Heart left ventricle (tissue), 16 donors: ENCODE measurements around the gene TTC12. TPM values are rescaled to one million over a fixed set of nuclear protein-coding genes. Genes with fewer than 3 reads are reported as not detected.

ENCODE experiments used
- ATAC-seq, 4 donors: fragments of 200-7000 bp; cut with Tn5 transposase; one replicate each; pipeline ENCODE4 v1.9.1; 2020 to 2022; ENCODE audit warnings: moderate library complexity in 4 of 4, mild to moderate bottlenecking in 3 of 4, moderate number of reproducible peaks in 1 of 4
- DNase-seq, 5 donors: peaks; one replicate each; pipeline ENCODE4 v3.0.0-alpha.2; 2020
- H3K27ac ChIP-seq, 12 donors: fragments of 200-600 bp; sonication (generic) in 4 of 12; one replicate each; pipeline versions ENCODE4 v1.5.0 to v1.8.0; 2016 to 2022; ENCODE audit warnings: mild to moderate bottlenecking in 2 of 12
- H3K27me3 ChIP-seq, 9 donors: fragments of 200-600 bp; sonication (generic) in 2 of 9; one replicate each; pipeline versions ENCODE4 v1.5.1 to v1.8.0; 2016 to 2022; ENCODE audit warnings: mild to moderate bottlenecking in 3 of 9
- H3K36me3 ChIP-seq, 9 donors: fragments of 200-600 bp; sonication (generic) in 2 of 9; one replicate each; pipeline versions ENCODE4 v1.5.0 to v1.8.0; 2018 to 2022; ENCODE audit warnings: mild to moderate bottlenecking in 2 of 9
- H3K4me1 ChIP-seq, 12 donors: fragments of 200-600 bp; sonication (generic) in 4 of 12; one replicate each; pipeline versions ENCODE4 v1.5.0 to v1.8.0; 2016 to 2022; ENCODE audit warnings: mild to moderate bottlenecking in 3 of 12
- H3K4me3 ChIP-seq, 12 donors: fragments of 200-600 bp; sonication (generic) in 4 of 12; one replicate each; pipeline versions ENCODE4 v1.5.0 to v1.8.0; 2017 to 2022; ENCODE audit warnings: mild to moderate bottlenecking in 9 of 12, moderate library complexity in 4 of 12
- H3K9me3 ChIP-seq, 12 donors: fragments of 200-600 bp; sonication (generic) in 4 of 12; one replicate each; pipeline versions ENCODE4 v1.5.0 to v1.8.0; 2016 to 2022; ENCODE audit warnings: mild to moderate bottlenecking in 1 of 12
- POLR2A ChIP-seq, 2 donors: fragments of 450-650 bp; IDR thresholded peaks; one replicate each; pipeline ENCODE4 v1.6.1; 2017; ENCODE audit warnings: antibody characterized with exemption in 2 of 2, mild to moderate bottlenecking in 2 of 2, moderate library complexity in 2 of 2
- WGBS, 4 donors: extraction: QIAGEN DNeasy Blood & Tissue Kit in 2 of 4; methylation state at CpG; one replicate each; pipeline versions ENCODE4 v1.1.5 to v1.1.7; 2013 to 2018; 5-methylcytosine and 5-hydroxymethylcytosine counted together
- intact Hi-C, 10 donors: fragments of 100-400 bp; cut with DNase I; formaldehyde crosslinking; loops; one replicate each; pipeline versions ENCODE4 v1.11.1 to v1.14.2; 2022
- polyA plus RNA-seq, 2 donors: library from polyadenylated mRNA; stranded (reverse); fragments of 200-250 nt; gene quantifications; one replicate each; pipeline ENCODE4 v1.2.3, GENCODE V29; 2013
- total RNA-seq, 9 donors: library from RNA; depleted of rRNA in 2 of 9; stranded (reverse); fragments of >200 nt in 2 of 9; fragmentation: NEBNext Ultra II Directional in 3 of 9; extraction: Animal tissue kit (Norgen Biotek cat#: 25700) in 3 of 9; gene quantifications; one replicate each; pipeline versions ENCODE4 v1.1.0 to v1.2.4, GENCODE V29; 2016 to 2023
- TF ChIP-seq, protein P1 (sequence below), 12 donors: fragments of 200-600 bp; sonication (generic) in 4 of 12; IDR thresholded peaks; one replicate each; pipeline versions ENCODE4 v1.5.0 to v1.8.0; 2018 to 2022; ENCODE audit warnings: antibody characterized with exemption in 12 of 12, mild to moderate bottlenecking in 5 of 12
- donor health status: ischemic (EF 13 %, LVEDD 7.1; RV severe dilation, severe dysfunction).
- donor health status: healthy with polysubstance abuse.
- donor health status: DM: no; HTN: yes; CAD: no.
- donor health status: DM: no; HTN: no; CAD: no.
- donor health status: ischemic (EF 25% LVEDD 6.9; RV normal size, moderate dysfunction).
- donor health status: ischemic (EF 25% LVEDD 5.7; RV mildly dilated, moderate dysfunction).
- donor health status: healthy.
- donor health status: DM: yes; HTN: yes; CAD: no.
- donor health status: ischemic (EF 35%, LVEDD 5.7; RV mildly dilated, moderate dysfunction).
- donor health status: nonischemic (EF 11% LVEDD 7.7; RV severe dilation, severe dysfunction).
- donor health status: DM: yes; HTN: yes; CAD: no.
- donor health status: PGD.
- donor health status: ischemic (EF 29% LVEDD 5.4; RV normal size, mild dysfunction).
- donor health status: nonischemic (EF 23%, LVEDD 6.1; RV moderate dilation, normal function).

TTC12 gene
- total and polyA plus RNA-seq, 11 donors: 2.7 to 11.9 (median 6.9) TPM

GRCh38 chr11:113389272-113389671, 74.9 kb downstream of the TTC12 start:
- intact Hi-C loops: no loop called here
- Histone ChIP-seq H3K27ac (no peak overlapping the region), H3K27me3 (peaks cover 0 to 37% (median 12%) of the 10 kb centered on the region in 9 donors), H3K4me1 (peaks cover 0 to 7% (median 0%) of the 10 kb centered on the region in 12 donors), H3K36me3 (no peaks in the 10 kb centered on the region), H3K9me3 (no peaks in the 10 kb centered on the region), H3K4me3 (no peak overlapping the region)
- TF ChIP-seq POLR2A (IDR thresholded peaks at IDR 0.05): no peak
- TF ChIP-seq, protein P1, sequence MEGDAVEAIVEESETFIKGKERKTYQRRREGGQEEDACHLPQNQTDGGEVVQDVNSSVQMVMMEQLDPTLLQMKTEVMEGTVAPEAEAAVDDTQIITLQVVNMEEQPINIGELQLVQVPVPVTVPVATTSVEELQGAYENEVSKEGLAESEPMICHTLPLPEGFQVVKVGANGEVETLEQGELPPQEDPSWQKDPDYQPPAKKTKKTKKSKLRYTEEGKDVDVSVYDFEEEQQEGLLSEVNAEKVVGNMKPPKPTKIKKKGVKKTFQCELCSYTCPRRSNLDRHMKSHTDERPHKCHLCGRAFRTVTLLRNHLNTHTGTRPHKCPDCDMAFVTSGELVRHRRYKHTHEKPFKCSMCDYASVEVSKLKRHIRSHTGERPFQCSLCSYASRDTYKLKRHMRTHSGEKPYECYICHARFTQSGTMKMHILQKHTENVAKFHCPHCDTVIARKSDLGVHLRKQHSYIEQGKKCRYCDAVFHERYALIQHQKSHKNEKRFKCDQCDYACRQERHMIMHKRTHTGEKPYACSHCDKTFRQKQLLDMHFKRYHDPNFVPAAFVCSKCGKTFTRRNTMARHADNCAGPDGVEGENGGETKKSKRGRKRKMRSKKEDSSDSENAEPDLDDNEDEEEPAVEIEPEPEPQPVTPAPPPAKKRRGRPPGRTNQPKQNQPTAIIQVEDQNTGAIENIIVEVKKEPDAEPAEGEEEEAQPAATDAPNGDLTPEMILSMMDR (IDR thresholded peaks at IDR 0.05): no peak
- ATAC-seq (no peak), DNase-seq (no peak)
- 37 to 48% (median 41%) methylated on average over 3 of the region's 3 CpGs for WGBS, 4 donors

DNA sequence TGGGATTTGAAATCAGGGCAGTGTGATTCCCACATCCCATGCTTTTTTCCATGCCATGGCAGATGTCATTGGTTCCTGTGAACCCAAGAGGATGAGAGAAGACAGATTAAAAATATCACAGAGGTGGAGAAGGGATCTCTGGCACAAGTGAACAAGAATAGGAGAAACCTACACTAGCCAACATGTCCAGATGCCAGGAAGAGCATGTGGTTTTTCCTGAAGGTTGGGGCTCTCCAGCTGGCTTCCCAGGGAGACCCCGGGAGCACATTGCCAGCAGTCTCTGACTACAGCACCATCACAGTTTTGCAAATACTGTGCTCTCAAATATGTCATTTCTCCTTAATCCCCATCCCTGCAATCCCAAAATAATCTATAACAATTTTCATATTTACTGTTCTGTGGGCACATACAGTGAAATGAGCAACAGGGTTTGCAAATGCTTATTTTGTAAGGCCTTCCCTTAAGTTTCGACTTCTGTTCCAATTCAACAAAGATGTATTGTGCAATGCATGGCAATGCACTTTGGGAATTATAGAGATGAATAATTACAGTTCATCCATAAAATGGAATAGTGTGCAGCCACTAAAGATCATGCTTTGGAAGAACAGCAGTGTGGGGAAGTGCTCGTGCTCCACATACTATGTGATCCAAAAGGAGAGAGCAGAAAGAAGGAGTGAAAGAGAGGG, 78.0 kb downstream of the TTC12 start:
- WGBS, 4 donors: 75 to 86% (median 85%) methylated on average over 3 of the region's 3 CpGs
- ATAC-seq (no peak), DNase-seq (no peak)
- intact Hi-C loops: no loop called here
- no peaks in the 10 kb centered on the region for H3K36me3 ChIP-seq
- peaks cover 0 to 6% (median 0%) of the 10 kb centered on the region in 12 donors for H3K4me1 ChIP-seq
- H3K4me3 ChIP-seq: no peak overlapping the region
- H3K9me3 ChIP-seq: no peaks in the 10 kb centered on the region
- H3K27me3 ChIP-seq: peaks cover 0 to 29% (median 12%) of the 10 kb centered on the region in 9 donors
- no peak for TF ChIP-seq POLR2A (IDR thresholded peaks at IDR 0.05)
- TF ChIP-seq, protein P1 (IDR thresholded peaks at IDR 0.05): no peak
- no peak overlapping the region for H3K27ac ChIP-seq

DNA sequence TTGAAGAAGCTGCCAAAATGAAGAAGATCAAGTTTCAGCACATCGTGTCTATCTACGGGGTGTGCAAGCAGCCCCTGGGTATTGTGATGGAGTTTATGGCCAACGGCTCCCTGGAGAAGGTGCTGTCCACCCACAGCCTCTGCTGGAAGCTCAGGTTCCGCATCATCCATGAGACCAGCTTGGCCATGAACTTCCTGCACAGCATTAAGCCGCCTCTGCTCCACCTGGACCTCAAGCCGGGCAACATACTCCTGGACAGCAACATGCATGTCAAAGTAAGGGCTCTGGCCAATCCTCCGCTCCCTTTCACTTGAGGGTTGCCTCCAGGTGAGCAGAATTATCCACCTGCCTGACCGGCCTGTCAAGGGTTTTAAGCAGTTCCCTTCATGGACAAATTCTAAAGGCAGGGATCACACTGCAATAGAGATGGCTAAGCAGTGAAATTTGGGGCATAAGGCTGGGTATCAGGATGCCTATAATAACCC, 79.2 kb downstream of the TTC12 start:
- ATAC-seq: no peak
- Histone ChIP-seq H3K36me3 (no peaks in the 10 kb centered on the region), H3K27me3 (peaks cover 0 to 17% (median under 1%) of the 10 kb centered on the region in 9 donors), H3K27ac (no peak overlapping the region), H3K9me3 (no peaks in the 10 kb centered on the region), H3K4me1 (no peaks in the 10 kb centered on the region), H3K4me3 (no peak overlapping the region)
- intact Hi-C loops: no loop called here
- WGBS, 4 donors: 73 to 86% (median 82%) methylated on average over 6 to 8 of the region's 8 CpGs
- no peak for DNase-seq
- TF ChIP-seq POLR2A (IDR thresholded peaks at IDR 0.05): no peak
- TF ChIP-seq, protein P1 (IDR thresholded peaks at IDR 0.05): no peak

DNA sequence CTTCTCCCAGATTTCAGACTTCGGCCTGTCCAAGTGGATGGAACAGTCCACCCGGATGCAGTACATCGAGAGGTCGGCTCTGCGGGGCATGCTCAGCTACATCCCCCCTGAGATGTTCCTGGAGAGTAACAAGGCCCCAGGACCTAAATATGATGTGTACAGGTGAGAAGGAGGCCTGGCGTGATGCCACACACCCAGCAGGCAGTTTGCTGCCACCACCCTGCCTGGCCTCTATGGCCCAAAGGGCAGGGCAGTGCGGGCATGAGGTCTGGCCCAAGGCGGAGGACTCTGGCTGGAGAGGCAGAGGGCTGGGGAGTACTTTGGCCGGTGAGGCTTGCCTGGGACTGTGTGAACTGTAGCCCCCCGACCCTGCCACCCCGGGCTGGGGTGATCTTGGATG, 80.5 kb downstream of the TTC12 start:
- TF ChIP-seq POLR2A (IDR thresholded peaks at IDR 0.05): no peak
- TF ChIP-seq, protein P1 (IDR thresholded peaks at IDR 0.05): no peak
- H3K36me3 ChIP-seq: no peaks in the 10 kb centered on the region
- WGBS, 4 donors: 87 to 98% (median 92%) methylated on average over 7 to 11 of the region's 11 CpGs
- intact Hi-C loops: no loop called here
- no peaks in the 10 kb centered on the region for H3K9me3 ChIP-seq
- H3K4me1 ChIP-seq: no peaks in the 10 kb centered on the region
- ATAC-seq (no peak), DNase-seq (peak in 1 of 5 donors; percentile 14)
- no peak overlapping the region for H3K4me3 ChIP-seq
- peaks cover 0 to 4% (median 0%) of the 10 kb centered on the region in 9 donors for H3K27me3 ChIP-seq
- no peak overlapping the region for H3K27ac ChIP-seq
